ENCODE results near the gene ANO6.

The ANO6 gene

DNA sequence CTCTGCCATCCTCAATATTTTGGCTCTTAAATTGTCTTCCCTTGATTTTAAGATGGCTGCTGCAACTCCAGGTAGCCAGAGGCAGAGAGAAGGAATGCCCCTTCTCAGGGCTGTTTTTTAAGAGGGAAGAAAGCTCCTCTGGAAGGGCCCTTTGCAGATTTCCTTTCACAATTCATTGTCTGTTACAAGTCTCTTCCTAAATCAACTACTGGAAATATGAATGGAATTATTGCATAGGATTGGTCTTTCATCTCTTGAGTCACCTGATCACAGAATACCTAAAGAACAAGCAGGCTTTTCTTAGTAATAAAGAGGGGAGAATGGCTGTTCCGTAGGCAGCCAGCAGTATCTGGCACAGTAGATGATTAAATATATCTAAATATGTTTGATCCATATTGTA is 118.5 kb downstream of the ANO6 start:
- no peak for DNase-seq (ENCODE audit: low read depth)
- H3K4me3 ChIP-seq (ENCODE audit: low read depth, low read length) = no peak overlapping the region
- TF ChIP-seq CTCF (conservative IDR thresholded peaks at IDR 0.05; ENCODE audit: low read depth, low read length) = no peak

- no peak overlapping the region for H3K4me3 ChIP-seq (ENCODE audit: low read depth, low read length)
- no peak for TF ChIP-seq CTCF (conservative IDR thresholded peaks at IDR 0.05; ENCODE audit: low read depth, low read length)
- peak; percentile 98 for DNase-seq (ENCODE audit: low read depth)
Measured at GRCh38 chr12:45336331-45336730, 120.4 kb downstream of the ANO6 start.

DNA sequence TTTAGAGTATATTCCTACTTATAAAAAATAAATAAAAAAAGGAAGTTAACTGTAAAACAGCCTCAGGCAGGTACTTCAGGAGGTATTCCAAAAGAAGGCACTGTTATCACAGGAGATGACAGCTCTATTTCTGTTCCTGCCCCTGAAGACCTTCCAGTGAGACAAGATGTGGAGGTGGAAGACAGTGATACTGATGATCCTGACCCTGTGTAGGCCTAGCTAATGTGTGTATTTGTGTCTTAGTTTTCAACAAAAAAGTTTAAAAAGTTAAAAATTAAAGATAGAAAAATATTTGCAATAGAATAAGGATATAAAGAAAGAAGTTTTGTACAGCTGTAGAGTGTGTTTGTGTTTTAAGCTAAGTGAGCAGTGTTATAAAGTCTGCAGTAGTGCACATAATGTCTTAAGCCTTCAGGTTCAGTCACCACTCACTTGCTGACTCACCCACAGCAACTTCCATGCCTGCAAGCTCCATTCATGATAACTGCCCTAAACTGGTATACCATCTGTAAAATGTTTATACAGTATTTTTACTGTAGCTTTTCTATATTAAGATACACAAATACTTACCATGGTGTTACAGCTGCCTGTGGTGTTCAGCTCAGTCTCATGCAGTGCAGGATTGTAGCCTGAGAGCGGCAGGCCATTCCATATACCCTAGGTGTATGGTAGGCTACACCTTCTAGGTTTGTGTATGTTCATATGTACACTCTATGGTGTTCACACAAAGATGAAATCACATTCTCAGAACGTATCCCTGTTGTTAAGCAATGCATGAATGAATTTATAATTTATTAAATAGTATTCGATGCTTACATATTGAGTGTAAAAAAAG is 121.1 kb downstream of the ANO6 start:
- DNase-seq (ENCODE audit: low read depth) = peak; percentile 94
- peak; percentile 27 for TF ChIP-seq CTCF (conservative IDR thresholded peaks at IDR 0.05; ENCODE audit: low read depth, low read length)
- no peak overlapping the region for H3K4me3 ChIP-seq (ENCODE audit: low read depth, low read length)

DNA sequence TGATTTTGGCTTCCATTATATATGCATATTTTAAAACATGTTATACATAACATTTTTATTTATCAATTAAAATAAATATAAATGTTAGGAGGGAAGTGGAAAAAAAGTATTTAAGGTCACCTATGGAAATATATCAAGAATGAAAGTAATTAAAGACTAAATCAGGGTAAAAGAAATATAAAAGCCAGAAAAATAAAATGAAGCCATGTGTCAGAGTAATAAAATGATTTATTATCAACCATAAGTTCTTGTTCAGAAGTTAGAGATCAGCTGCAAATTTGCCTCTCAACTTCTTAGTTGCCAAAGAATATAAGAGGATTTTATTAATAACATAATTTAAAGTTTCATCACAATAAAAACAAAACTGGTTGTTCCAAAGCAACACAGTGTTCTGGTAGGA is 121.9 kb downstream of the ANO6 start:
- DNase-seq (ENCODE audit: low read depth) = no peak
- no peak overlapping the region for H3K4me3 ChIP-seq (ENCODE audit: low read depth, low read length)
- no peak for TF ChIP-seq CTCF (conservative IDR thresholded peaks at IDR 0.05; ENCODE audit: low read depth, low read length)

- DNase-seq (ENCODE audit: low read depth) = no peak
- no peak for TF ChIP-seq CTCF (conservative IDR thresholded peaks at IDR 0.05; ENCODE audit: low read depth, low read length)
- H3K4me3 ChIP-seq (ENCODE audit: low read depth, low read length) = no peak overlapping the region
Measured at GRCh38 chr12:45338272-45338671, 122.4 kb downstream of the ANO6 start.

- no peak for TF ChIP-seq CTCF (conservative IDR thresholded peaks at IDR 0.05; ENCODE audit: low read depth, low read length)
- no peak overlapping the region for H3K4me3 ChIP-seq (ENCODE audit: low read depth, low read length)
- DNase-seq (ENCODE audit: low read depth) = no peak
Measured at GRCh38 chr12:45339035-45339434, 123.1 kb downstream of the ANO6 start.

- DNase-seq (ENCODE audit: low read depth) = no peak
- no peak for TF ChIP-seq CTCF (conservative IDR thresholded peaks at IDR 0.05; ENCODE audit: low read depth, low read length)
- no peak overlapping the region for H3K4me3 ChIP-seq (ENCODE audit: low read depth, low read length)
Measured at GRCh38 chr12:45342171-45342570, 126.3 kb downstream of the ANO6 start.
